NCI-H128 (cell line): Measurements from ENCODE around the gene ARID1B.

ENCODE experiments used
- DNase-seq: peaks from one replicate; lab custom pipeline; 2025; ENCODE audit not compliant: unreplicated experiment; lab: John Stamatoyannopoulos, UW

The ARID1B gene

GRCh38 chr6:156875062-156875461 is 97.9 kb downstream of the ARID1B start:
- no peak for DNase-seq

- DNase-seq = no peak
Measured at GRCh38 chr6:156876302-156876701, 99.1 kb downstream of the ARID1B start.

GRCh38 chr6:156877126-156877863 is 100.1 kb downstream of the ARID1B start:
- DNase-seq = no peak

- no peak for DNase-seq
Measured at GRCh38 chr6:156878681-156879080, 101.5 kb downstream of the ARID1B start.

- no peak for DNase-seq
Measured at GRCh38 chr6:156879186-156879585, 102.0 kb downstream of the ARID1B start.

GRCh38 chr6:156879591-156879990 is 102.4 kb downstream of the ARID1B start:
- no peak for DNase-seq

- DNase-seq = no peak
Measured at GRCh38 chr6:156880913-156881312, 103.7 kb downstream of the ARID1B start.

- DNase-seq = no peak
Measured at GRCh38 chr6:156881687-156882629, 104.8 kb downstream of the ARID1B start.

- no peak for DNase-seq
Measured at GRCh38 chr6:156883497-156884252, 106.5 kb downstream of the ARID1B start.

GRCh38 chr6:156884306-156884705 is 107.1 kb downstream of the ARID1B start:
- no peak for DNase-seq

GRCh38 chr6:156885562-156885961 is 108.4 kb downstream of the ARID1B start:
- DNase-seq = no peak

GRCh38 chr6:156886409-156886808 is 109.2 kb downstream of the ARID1B start:
- no peak for DNase-seq

- DNase-seq = no peak
Measured at GRCh38 chr6:156887623-156888269, 110.6 kb downstream of the ARID1B start.

- DNase-seq = no peak
Measured at GRCh38 chr6:156889469-156889868, 112.3 kb downstream of the ARID1B start.

- DNase-seq = no peak
Measured at GRCh38 chr6:156889986-156890385, 112.8 kb downstream of the ARID1B start.

- DNase-seq = no peak
Measured at GRCh38 chr6:156890627-156891314, 113.6 kb downstream of the ARID1B start.

GRCh38 chr6:156897907-156898531 is 120.8 kb downstream of the ARID1B start:
- no peak for DNase-seq

GRCh38 chr6:156899071-156899470 is 121.9 kb downstream of the ARID1B start:
- no peak for DNase-seq

- DNase-seq = no peak
Measured at GRCh38 chr6:156899532-156900135, 122.5 kb downstream of the ARID1B start.
